Cardiac septum (tissue), 1 donor: ENCODE data around the gene RAC3. TPM values are rescaled to one million over a fixed set of nuclear protein-coding genes. Genes with fewer than 3 reads are reported as not detected.

ENCODE experiments used
- DNase-seq: peaks from one replicate; pipeline ENCODE4 v3.0.0-alpha.2; 2020; ENCODE audit warnings: low spot score
- intact Hi-C: fragments of 100-400 bp; cut with DNase I; formaldehyde crosslinking; loops from one replicate; pipeline ENCODE4 v1.14.0; 2022
- total RNA-seq: library from RNA; stranded (reverse); fragmentation: NEBNext Ultra II Directional; extraction: Animal tissue kit (Norgen Biotek cat#: 25700); gene quantifications from one replicate; pipeline ENCODE4 v1.2.1, GENCODE V29; 2021
- donor health status: DM: no; HTN: no; CAD: no.

The RAC3 gene
- total RNA-seq, 1 donor from 2014 or later: 0.65 TPM

GRCh38 chr17:82011617-82012187 is 19.8 kb upstream of the RAC3 start:
- intact Hi-C loops: no loop called here
- no peak for DNase-seq

- intact Hi-C loops: no loop called here
- no peak for DNase-seq
Observed at GRCh38 chr17:82012261-82012639, 19.2 kb upstream of the RAC3 start.

- no peak for DNase-seq
- intact Hi-C loops: no loop called here
Observed at GRCh38 chr17:82012640-82013295, 18.7 kb upstream of the RAC3 start.

- intact Hi-C loops: no loop called here
- peak; percentile 86 for DNase-seq
Observed at GRCh38 chr17:82013341-82013740, 18.1 kb upstream of the RAC3 start.

- intact Hi-C loops: no loop called here
- no peak for DNase-seq
Observed at GRCh38 chr17:82013772-82014321, 17.6 kb upstream of the RAC3 start.

GRCh38 chr17:82014432-82014831 is 17.0 kb upstream of the RAC3 start:
- intact Hi-C loops: no loop called here

GRCh38 chr17:82014971-82015310 is 16.5 kb upstream of the RAC3 start:
- intact Hi-C loops: no loop called here
- DNase-seq: no peak

More at GRCh38 chr17:82014432-82014831, 17.0 kb upstream of the RAC3 start:
- no peak for DNase-seq

- intact Hi-C loops: no loop called here
- DNase-seq: no peak
Observed at GRCh38 chr17:82015311-82015971, 16.0 kb upstream of the RAC3 start.

- DNase-seq: no peak
- intact Hi-C loops: no loop called here
Observed at GRCh38 chr17:82016061-82016874, 15.2 kb upstream of the RAC3 start.

GRCh38 chr17:82016875-82017459 is 14.5 kb upstream of the RAC3 start:
- DNase-seq: no peak
- intact Hi-C loops: no loop called here

- no peak for DNase-seq
- intact Hi-C loops: no loop called here
Observed at GRCh38 chr17:82017612-82018151, 13.8 kb upstream of the RAC3 start.

- intact Hi-C loops: no loop called here
- DNase-seq: no peak
Observed at GRCh38 chr17:82018152-82018988, 13.1 kb upstream of the RAC3 start.

- DNase-seq: no peak
- intact Hi-C loops: no loop called here
Observed at GRCh38 chr17:82018989-82019689, 12.3 kb upstream of the RAC3 start.

GRCh38 chr17:82019690-82020571 is 11.5 kb upstream of the RAC3 start:
- DNase-seq: peak; percentile 84
- intact Hi-C loops: loop anchor here (5.0 kb wide), 1 partner anchor 43 kb away; the partner anchor contains the start of gene ASPSCR1

- intact Hi-C loops: loop anchor here (1.0 to 5.0 kb wide), 2 partner anchors 43 to 61 kb away; partner anchors contain the start of gene ASPSCR1
- no peak for DNase-seq
Observed at GRCh38 chr17:82020572-82021106, 10.8 kb upstream of the RAC3 start.

- DNase-seq: peak; percentile 84
- intact Hi-C loops: loop anchor here (1.0 to 5.0 kb wide), 2 partner anchors 44 to 62 kb away; partner anchors contain the start of gene ASPSCR1
Observed at GRCh38 chr17:82021107-82021899, 10.2 kb upstream of the RAC3 start.
